ENCODE measurements around the gene CCL14. TPM values are rescaled to one million over a fixed set of nuclear protein-coding genes. Genes with fewer than 3 reads are reported as not detected.

The CCL14 gene
- total RNA-seq (2021; ENCODE audit: unreplicated experiment) (not detected), Bru-seq, nascent RNA (not detected), BruChase-seq, experiment 1, labeled RNA remaining after a 2-hour chase (not detected), BruChase-seq, experiment 2, labeled RNA remaining after a 6-hour chase (not detected)
- polyA plus RNA-seq (2012; ENCODE audit: insufficient read length): not detected
- long read RNA-seq: 0 reads

DNA sequence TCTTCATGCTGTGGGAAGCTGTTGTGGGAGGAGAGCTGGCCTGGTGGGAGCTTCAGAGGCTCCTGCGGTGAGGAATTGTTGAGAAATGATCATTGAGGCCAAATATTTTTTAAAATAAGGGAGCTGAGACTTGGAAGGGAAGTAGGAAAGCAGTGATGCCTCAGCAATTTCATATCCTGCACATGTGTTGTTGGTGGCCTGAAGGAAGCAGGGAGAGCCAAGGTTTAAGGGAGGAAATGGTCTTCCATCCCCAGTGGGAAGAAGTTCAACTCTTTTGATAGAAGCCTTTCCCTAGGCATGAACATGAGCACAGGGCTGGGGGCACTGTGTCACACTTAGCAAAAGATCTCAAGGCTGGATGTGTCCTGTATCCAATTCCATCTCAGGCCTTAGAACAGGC, at the start of gene CCL14:
TSS of gene CCL14 (minus strand) at position 87 of the 400 bp plus-strand sequence. CDS start at position 7, 80 bp downstream.
- DNase-seq (ENCODE audit: low read depth, low spot score) (no peak), ATAC-seq (no peak)
- no peaks in the 10 kb centered on the region for H3K9me3 ChIP-seq (ENCODE audit: control insufficient read depth, insufficient read depth, low read depth, low read length)
- intact Hi-C loops (cut with micrococcal nuclease; ENCODE audit: unreplicated experiment) (no loop called here), in situ Hi-C loops (cut with HindIII; ENCODE audit: low pct_unique_long_range_greater_than_20kb, low sequenced_read_pairs) (no loop called here)
- ChIA-PET POLR2A (no interaction called here), CTCF (interaction anchor here (1.3 kb wide), 1 partner anchor 11 kb away, joined by 3 read pairs; no protein-coding TSS in a partner anchor)
- BruUV-seq (replicated peaks): no TSS peak
- no peaks in the 10 kb centered on the region for H3K4me1 ChIP-seq (ENCODE audit: control insufficient read depth, insufficient read depth, low read length)
- H3K4me3 ChIP-seq (ENCODE audit: low read depth in 2 of 2, low read length in 2 of 2): no peak within 1 kb of the TSS
- H3K27me3 ChIP-seq (ENCODE audit: control insufficient read depth, insufficient read depth, low read length): no peaks in the 10 kb centered on the region; the same call in 1 of the 2 replicates
- H3K36me3 ChIP-seq (ENCODE audit: control insufficient read depth, insufficient read depth, low read length): no peaks in the 10 kb centered on the region
- no peak within 1 kb of the TSS for H3K27ac ChIP-seq (ENCODE audit: low read length)
- no peak for TF ChIP-seq POLR2AphosphoS5 (IDR thresholded peaks at IDR 0.05; ENCODE audit: low read depth, low read length)
- no peak for TF ChIP-seq TCF7L2 (IDR thresholded peaks at IDR 0.05; ENCODE audit: low read depth, low read length)
- TF ChIP-seq SIN3A (IDR thresholded peaks at IDR 0.05; ENCODE audit: borderline replicate concordance, insufficient read depth, low read depth, low read length): no peak
- TF ChIP-seq, protein P1, sequence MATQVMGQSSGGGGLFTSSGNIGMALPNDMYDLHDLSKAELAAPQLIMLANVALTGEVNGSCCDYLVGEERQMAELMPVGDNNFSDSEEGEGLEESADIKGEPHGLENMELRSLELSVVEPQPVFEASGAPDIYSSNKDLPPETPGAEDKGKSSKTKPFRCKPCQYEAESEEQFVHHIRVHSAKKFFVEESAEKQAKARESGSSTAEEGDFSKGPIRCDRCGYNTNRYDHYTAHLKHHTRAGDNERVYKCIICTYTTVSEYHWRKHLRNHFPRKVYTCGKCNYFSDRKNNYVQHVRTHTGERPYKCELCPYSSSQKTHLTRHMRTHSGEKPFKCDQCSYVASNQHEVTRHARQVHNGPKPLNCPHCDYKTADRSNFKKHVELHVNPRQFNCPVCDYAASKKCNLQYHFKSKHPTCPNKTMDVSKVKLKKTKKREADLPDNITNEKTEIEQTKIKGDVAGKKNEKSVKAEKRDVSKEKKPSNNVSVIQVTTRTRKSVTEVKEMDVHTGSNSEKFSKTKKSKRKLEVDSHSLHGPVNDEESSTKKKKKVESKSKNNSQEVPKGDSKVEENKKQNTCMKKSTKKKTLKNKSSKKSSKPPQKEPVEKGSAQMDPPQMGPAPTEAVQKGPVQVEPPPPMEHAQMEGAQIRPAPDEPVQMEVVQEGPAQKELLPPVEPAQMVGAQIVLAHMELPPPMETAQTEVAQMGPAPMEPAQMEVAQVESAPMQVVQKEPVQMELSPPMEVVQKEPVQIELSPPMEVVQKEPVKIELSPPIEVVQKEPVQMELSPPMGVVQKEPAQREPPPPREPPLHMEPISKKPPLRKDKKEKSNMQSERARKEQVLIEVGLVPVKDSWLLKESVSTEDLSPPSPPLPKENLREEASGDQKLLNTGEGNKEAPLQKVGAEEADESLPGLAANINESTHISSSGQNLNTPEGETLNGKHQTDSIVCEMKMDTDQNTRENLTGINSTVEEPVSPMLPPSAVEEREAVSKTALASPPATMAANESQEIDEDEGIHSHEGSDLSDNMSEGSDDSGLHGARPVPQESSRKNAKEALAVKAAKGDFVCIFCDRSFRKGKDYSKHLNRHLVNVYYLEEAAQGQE (IDR thresholded peaks at IDR 0.05; ENCODE audit: insufficient read depth in 1 of 2, low read depth in 2 of 2, low read length in 1 of 2): no peak
- TF ChIP-seq, protein P2, sequence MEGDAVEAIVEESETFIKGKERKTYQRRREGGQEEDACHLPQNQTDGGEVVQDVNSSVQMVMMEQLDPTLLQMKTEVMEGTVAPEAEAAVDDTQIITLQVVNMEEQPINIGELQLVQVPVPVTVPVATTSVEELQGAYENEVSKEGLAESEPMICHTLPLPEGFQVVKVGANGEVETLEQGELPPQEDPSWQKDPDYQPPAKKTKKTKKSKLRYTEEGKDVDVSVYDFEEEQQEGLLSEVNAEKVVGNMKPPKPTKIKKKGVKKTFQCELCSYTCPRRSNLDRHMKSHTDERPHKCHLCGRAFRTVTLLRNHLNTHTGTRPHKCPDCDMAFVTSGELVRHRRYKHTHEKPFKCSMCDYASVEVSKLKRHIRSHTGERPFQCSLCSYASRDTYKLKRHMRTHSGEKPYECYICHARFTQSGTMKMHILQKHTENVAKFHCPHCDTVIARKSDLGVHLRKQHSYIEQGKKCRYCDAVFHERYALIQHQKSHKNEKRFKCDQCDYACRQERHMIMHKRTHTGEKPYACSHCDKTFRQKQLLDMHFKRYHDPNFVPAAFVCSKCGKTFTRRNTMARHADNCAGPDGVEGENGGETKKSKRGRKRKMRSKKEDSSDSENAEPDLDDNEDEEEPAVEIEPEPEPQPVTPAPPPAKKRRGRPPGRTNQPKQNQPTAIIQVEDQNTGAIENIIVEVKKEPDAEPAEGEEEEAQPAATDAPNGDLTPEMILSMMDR (IDR thresholded peaks at IDR 0.05): no peak

DNA sequence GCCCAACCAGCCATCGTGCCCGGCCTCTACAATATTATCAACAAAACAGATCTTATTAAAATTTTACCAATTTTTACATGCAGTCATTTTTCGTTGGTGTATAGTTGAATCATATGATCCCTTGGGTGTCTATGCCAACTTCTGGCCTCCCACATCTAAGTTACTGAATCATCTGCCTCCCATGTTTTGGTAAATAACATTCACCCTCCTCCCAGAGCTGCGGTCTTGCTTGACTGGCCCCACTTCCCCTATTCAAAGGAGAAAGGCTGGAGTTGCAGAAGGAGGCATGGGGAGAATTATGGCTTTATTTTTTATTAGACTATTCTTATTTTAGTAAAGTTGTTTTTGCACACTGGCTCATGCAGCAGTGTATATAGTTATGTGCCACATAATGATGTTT, 49.7 kb upstream of the CCL14 start:
- in situ Hi-C loops (cut with HindIII; ENCODE audit: low pct_unique_long_range_greater_than_20kb, low sequenced_read_pairs) (no loop called here), intact Hi-C loops (cut with micrococcal nuclease; ENCODE audit: unreplicated experiment) (no loop called here)
- TF ChIP-seq TCF7L2 (IDR thresholded peaks at IDR 0.05; ENCODE audit: low read depth, low read length): no peak
- TF ChIP-seq SIN3A (IDR thresholded peaks at IDR 0.05; ENCODE audit: borderline replicate concordance, insufficient read depth, low read depth, low read length): no peak
- TF ChIP-seq, protein P2 (IDR thresholded peaks at IDR 0.05): no peak
- TF ChIP-seq, protein P1 (IDR thresholded peaks at IDR 0.05; ENCODE audit: insufficient read depth in 1 of 2, low read depth in 2 of 2, low read length in 1 of 2): no peak
- no peak for TF ChIP-seq POLR2AphosphoS5 (IDR thresholded peaks at IDR 0.05; ENCODE audit: low read depth, low read length)
- Histone ChIP-seq H3K4me3 (ENCODE audit: low read depth in 2 of 2, low read length in 2 of 2) (no peak overlapping the region), H3K27ac (ENCODE audit: low read length) (no peak overlapping the region), H3K4me1 (ENCODE audit: control insufficient read depth, insufficient read depth, low read length) (no peaks in the 10 kb centered on the region), H3K9me3 (ENCODE audit: control insufficient read depth, insufficient read depth, low read depth, low read length) (no peaks in the 10 kb centered on the region), H3K27me3 (ENCODE audit: control insufficient read depth, insufficient read depth, low read length) (peaks cover 16% of the 10 kb centered on the region), H3K36me3 (ENCODE audit: control insufficient read depth, insufficient read depth, low read length) (no peaks in the 10 kb centered on the region)
- BruUV-seq (replicated peaks): no TSS peak
- DNase-seq (ENCODE audit: low read depth, low spot score): no peak
- POLR2A ChIA-PET: no interaction called here
- CTCF ChIA-PET: no interaction called here
- ATAC-seq: no peak
